Smooth muscle cell (in vitro differentiated cells): ENCODE data around the gene OTOGL. TPM values are rescaled to one million over a fixed set of nuclear protein-coding genes. Genes with fewer than 3 reads are reported as not detected.

Source experiments
- DNase-seq: peaks from one replicate; lab custom pipeline; 2025; ENCODE audit not compliant: unreplicated experiment; lab: John Stamatoyannopoulos, UW
- H2AFZ ChIP-seq: fragments of 200-600 bp; sonication (generic); 2 replicates; pipeline ENCODE4 v1.6.0; 2016; ENCODE audit warnings: antibody characterized with exemption, low read depth, mild to moderate bottlenecking
- H3F3A ChIP-seq: fragments of 200-600 bp; sonication (generic); 2 replicates; pipeline ENCODE4 v1.6.0; 2017; ENCODE audit warnings: antibody characterized with exemption, low read depth
- H3K27ac ChIP-seq: fragments of 200-600 bp; sonication (generic); 2 replicates; pipeline ENCODE4 v1.5.1; 2016; ENCODE audit warnings: low read depth, mild to moderate bottlenecking
- H3K27me3 ChIP-seq: fragments of 200-600 bp; sonication (generic); 2 replicates; pipeline ENCODE4 v1.6.1; 2016; ENCODE audit warnings: low read depth, mild to moderate bottlenecking
- H3K36me3 ChIP-seq: fragments of 200-600 bp; sonication (generic); 2 replicates; pipeline ENCODE4 v1.5.1; 2016; ENCODE audit warnings: low read depth
- H3K4me1 ChIP-seq: fragments of 200-600 bp; sonication (generic); 2 replicates; pipeline ENCODE4 v1.5.1; 2016; ENCODE audit warnings: low read depth
- H3K4me2 ChIP-seq: fragments of 200-600 bp; sonication (generic); 2 replicates; pipeline ENCODE4 v1.6.0; 2016; ENCODE audit warnings: mild to moderate bottlenecking
- H3K4me3 ChIP-seq: fragments of 200-600 bp; sonication (generic); 2 replicates; pipeline ENCODE4 v1.5.1; 2016; ENCODE audit warnings: mild to moderate bottlenecking
- H3K79me2 ChIP-seq: fragments of 200-600 bp; sonication (generic); 2 replicates; pipeline ENCODE4 v1.6.0; 2016; ENCODE audit warnings: low read depth, mild to moderate bottlenecking
- H3K9ac ChIP-seq: fragments of 200-600 bp; sonication (generic); 2 replicates; pipeline ENCODE4 v1.6.0; 2016; ENCODE audit warnings: low read depth
- H3K9me3 ChIP-seq: fragments of 200-600 bp; sonication (generic); replicated peaks from 2 replicates; pipeline ENCODE4 v1.5.1; 2016; ENCODE audit warnings: low read depth
- H4K20me1 ChIP-seq: fragments of 200-600 bp; sonication (generic); 2 replicates; pipeline ENCODE4 v1.6.0; 2016; ENCODE audit warnings: low read depth
- CTCF ChIP-seq: fragments of 200-600 bp; sonication (generic); IDR thresholded peaks from 2 replicates; pipeline ENCODE4 v1.5.1; 2017; ENCODE audit warnings: borderline replicate concordance, mild to moderate bottlenecking, antibody characterized with exemption; ENCODE audit not compliant: insufficient read depth, poor library complexity, severe bottlenecking
- WGBS: methylation state at CpG from one replicate; pipeline ENCODE4 v1.1.7; 2016; ENCODE audit warnings: low lambda C conversion rate; 5-methylcytosine and 5-hydroxymethylcytosine counted together
- polyA plus RNA-seq: library from polyadenylated mRNA; unstranded; fragments of >200 nt; fragmentation: Nextera tagmentation; extraction: Ambion mirVana; gene quantifications from 2 replicates; pipeline ENCODE4 v1.2.1, GENCODE V29; 2016
- total RNA-seq: library from RNA; depleted of rRNA; stranded (reverse); fragments of >200 nt; gene quantifications from 2 replicates; pipeline ENCODE4 v1.2.3, GENCODE V29; 2014

Gene OTOGL
- 0.04 and 0.09 TPM in 2 replicates for total RNA-seq
- not detected in 2 replicates for polyA plus RNA-seq

- H3K4me3 ChIP-seq: no peak within 1 kb of the TSS
- no peak for DNase-seq
- no peaks in the 10 kb centered on the region for H3K79me2 ChIP-seq
- no peak within 1 kb of the TSS for H3K4me2 ChIP-seq
- TF ChIP-seq CTCF: no peak
- no peaks in the 10 kb centered on the region for H4K20me1 ChIP-seq
- H3K27ac ChIP-seq: no peak within 1 kb of the TSS
- WGBS: 74% methylated on average over 2 of the region's 2 CpGs
- H3F3A ChIP-seq: no peaks in the 10 kb centered on the region
- H2AFZ ChIP-seq: no peak within 1 kb of the TSS
- H3K27me3 ChIP-seq: no peaks in the 10 kb centered on the region
- H3K9me3 ChIP-seq: no peaks in the 10 kb centered on the region
- H3K9ac ChIP-seq: no peak within 1 kb of the TSS
- no peaks in the 10 kb centered on the region for H3K36me3 ChIP-seq
- no peaks in the 10 kb centered on the region for H3K4me1 ChIP-seq
Measured at GRCh38 chr12:80099259-80099658, at the start of gene OTOGL. TSS of gene OTOGL (plus strand) at chr12:80099537. CDS start at chr12:80209432, 109,895 bp downstream.

DNA sequence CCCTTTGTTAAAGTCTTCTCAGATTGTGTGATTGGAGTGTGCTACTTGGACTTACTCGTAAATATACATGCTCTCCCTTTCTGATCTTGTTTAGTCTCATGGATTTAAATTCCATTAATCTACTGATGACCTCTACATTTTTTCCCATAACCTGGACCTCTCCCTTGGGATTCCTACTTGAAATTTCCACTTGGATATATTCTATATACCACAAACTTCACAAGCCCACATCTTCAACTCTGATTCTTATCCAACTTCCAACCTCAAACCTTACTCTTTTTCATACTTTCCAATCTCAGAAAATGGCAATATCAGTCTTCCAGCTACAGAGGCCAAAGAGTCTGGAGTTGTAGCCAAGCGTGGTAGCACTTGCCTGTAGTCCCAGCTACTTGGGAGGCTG is 49.1 kb upstream of the OTOGL start:
- H2AFZ ChIP-seq: no peak overlapping the region
- no peak overlapping the region for H3K27ac ChIP-seq
- no peaks in the 10 kb centered on the region for H4K20me1 ChIP-seq
- DNase-seq: no peak
- peaks cover 3% of the 10 kb centered on the region for H3K4me1 ChIP-seq
- H3K79me2 ChIP-seq: no peaks in the 10 kb centered on the region
- no peaks in the 10 kb centered on the region for H3K27me3 ChIP-seq
- H3K36me3 ChIP-seq: no peaks in the 10 kb centered on the region
- H3K9ac ChIP-seq: no peak overlapping the region
- H3K9me3 ChIP-seq: no peaks in the 10 kb centered on the region
- no peaks in the 10 kb centered on the region for H3F3A ChIP-seq
- WGBS: 90% methylated on average over 2 of the region's 2 CpGs
- no peak overlapping the region for H3K4me2 ChIP-seq
- no peak for TF ChIP-seq CTCF
- no peak overlapping the region for H3K4me3 ChIP-seq

DNA sequence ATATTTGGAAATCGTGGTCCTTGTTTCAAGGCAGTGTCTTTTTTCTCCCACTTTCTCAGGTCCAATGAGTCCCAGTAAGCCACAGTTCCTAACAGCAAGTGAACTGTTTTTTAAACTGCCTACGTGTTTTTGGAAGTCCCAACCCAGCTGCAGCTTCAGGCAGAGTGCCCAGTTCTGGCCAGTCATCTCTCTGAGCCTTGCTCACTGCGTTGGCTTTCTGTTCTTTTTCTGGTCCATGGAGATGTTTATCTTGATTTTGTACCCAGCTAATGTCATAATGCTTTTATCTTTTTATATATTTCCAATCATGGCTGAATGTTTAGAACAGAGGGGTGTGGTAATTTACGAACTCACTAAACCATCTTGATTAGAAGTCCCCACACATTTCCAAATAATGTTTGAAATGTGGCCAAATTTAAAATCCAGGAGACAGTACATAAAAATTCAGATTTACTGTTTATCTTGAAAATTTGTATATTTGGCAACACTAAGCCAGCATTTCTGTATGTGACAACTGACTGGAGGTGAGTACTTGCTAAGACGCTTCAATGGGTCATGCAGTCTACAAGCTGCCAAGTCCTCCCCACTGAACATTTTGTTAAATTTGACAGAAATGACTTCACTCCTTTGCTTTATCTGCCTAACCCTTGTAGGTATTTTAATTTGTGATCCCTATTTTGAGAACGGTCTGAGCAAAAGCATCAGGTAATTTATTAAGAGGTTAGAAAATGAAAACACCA is 46.1 kb upstream of the OTOGL start:
- H3K27ac ChIP-seq: no peak overlapping the region

More for the DNA sequence above, 46.1 kb upstream of the OTOGL start:
- H3K36me3 ChIP-seq: no peaks in the 10 kb centered on the region
- no peak overlapping the region for H3K4me3 ChIP-seq
- no peak for TF ChIP-seq CTCF
- H3K27me3 ChIP-seq: no peaks in the 10 kb centered on the region
- WGBS: 85% methylated on average over 6 of the region's 6 CpGs
- H4K20me1 ChIP-seq: no peaks in the 10 kb centered on the region
- H3K9ac ChIP-seq: no peak overlapping the region
- no peaks in the 10 kb centered on the region for H3K79me2 ChIP-seq
- no peak for DNase-seq
- no peak overlapping the region for H3K4me2 ChIP-seq
- no peaks in the 10 kb centered on the region for H3F3A ChIP-seq
- no peak overlapping the region for H2AFZ ChIP-seq
- H3K9me3 ChIP-seq: no peaks in the 10 kb centered on the region
- no peaks in the 10 kb centered on the region for H3K4me1 ChIP-seq
